Thyroid gland (tissue), 4 donors: ENCODE data around the gene ARHGEF37.

Experiments
- CTCF ChIP-seq, 6 experiments: fragments of 200-600 bp in 3 of 6; fragments of 450-650 bp in 3 of 6; sonication (generic) in 3 of 6; IDR thresholded peaks; one replicate each; pipeline ENCODE4 v1.5.1; 2016 to 2019; ENCODE audit warnings: antibody characterized with exemption in 6 of 6, mild to moderate bottlenecking in 2 of 6, inconsistent platforms in 1 of 6, moderate library complexity in 1 of 6
- POLR2A ChIP-seq, 2 donors: fragments of 450-650 bp; IDR thresholded peaks; one replicate each; pipeline ENCODE4 v1.6.1; 2017; ENCODE audit warnings: antibody characterized with exemption in 2 of 2, mild to moderate bottlenecking in 2 of 2, moderate library complexity in 1 of 2

GRCh38 chr5:149541893-149542292 is 39.4 kb upstream of the ARHGEF37 start:
- TF ChIP-seq POLR2A (IDR thresholded peaks at IDR 0.05) (no peak), CTCF (IDR thresholded peaks at IDR 0.05) (no peak)
